Measurements from ENCODE around the gene IGHMBP2.

Gene IGHMBP2

GRCh38 chr11:68950762-68951161 lies 47.1 kb downstream of the IGHMBP2 start:
- TF ChIP-seq, protein P1, sequence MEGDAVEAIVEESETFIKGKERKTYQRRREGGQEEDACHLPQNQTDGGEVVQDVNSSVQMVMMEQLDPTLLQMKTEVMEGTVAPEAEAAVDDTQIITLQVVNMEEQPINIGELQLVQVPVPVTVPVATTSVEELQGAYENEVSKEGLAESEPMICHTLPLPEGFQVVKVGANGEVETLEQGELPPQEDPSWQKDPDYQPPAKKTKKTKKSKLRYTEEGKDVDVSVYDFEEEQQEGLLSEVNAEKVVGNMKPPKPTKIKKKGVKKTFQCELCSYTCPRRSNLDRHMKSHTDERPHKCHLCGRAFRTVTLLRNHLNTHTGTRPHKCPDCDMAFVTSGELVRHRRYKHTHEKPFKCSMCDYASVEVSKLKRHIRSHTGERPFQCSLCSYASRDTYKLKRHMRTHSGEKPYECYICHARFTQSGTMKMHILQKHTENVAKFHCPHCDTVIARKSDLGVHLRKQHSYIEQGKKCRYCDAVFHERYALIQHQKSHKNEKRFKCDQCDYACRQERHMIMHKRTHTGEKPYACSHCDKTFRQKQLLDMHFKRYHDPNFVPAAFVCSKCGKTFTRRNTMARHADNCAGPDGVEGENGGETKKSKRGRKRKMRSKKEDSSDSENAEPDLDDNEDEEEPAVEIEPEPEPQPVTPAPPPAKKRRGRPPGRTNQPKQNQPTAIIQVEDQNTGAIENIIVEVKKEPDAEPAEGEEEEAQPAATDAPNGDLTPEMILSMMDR (IDR thresholded peaks at IDR 0.05; ENCODE audit: low read depth, low read length) = no peak
- H3K4me3 ChIP-seq (ENCODE audit: low read depth, low read length) = no peak overlapping the region
- in situ Hi-C loops (cut with HindIII; ENCODE audit: low sequenced_read_pairs) = no loop called here
- DNase-seq (ENCODE audit: low read depth, low spot score) = no peak

- in situ Hi-C loops (cut with HindIII; ENCODE audit: low sequenced_read_pairs) = no loop called here
- no peak overlapping the region for H3K4me3 ChIP-seq (ENCODE audit: low read depth, low read length)
- DNase-seq (ENCODE audit: low read depth, low spot score) = peak; percentile 19
- TF ChIP-seq, protein P1 (IDR thresholded peaks at IDR 0.05; ENCODE audit: low read depth, low read length) = no peak
Measured at GRCh38 chr11:68954836-68955606, 51.3 kb downstream of the IGHMBP2 start.

- H3K4me3 ChIP-seq (ENCODE audit: low read depth, low read length) = no peak overlapping the region
- TF ChIP-seq, protein P1 (IDR thresholded peaks at IDR 0.05; ENCODE audit: low read depth, low read length) = no peak
- DNase-seq (ENCODE audit: low read depth, low spot score) = no peak
- in situ Hi-C loops (cut with HindIII; ENCODE audit: low sequenced_read_pairs) = no loop called here
Measured at GRCh38 chr11:68955607-68955958, 51.9 kb downstream of the IGHMBP2 start.

- in situ Hi-C loops (cut with HindIII; ENCODE audit: low sequenced_read_pairs) = no loop called here
- DNase-seq (ENCODE audit: low read depth, low spot score) = no peak
- H3K4me3 ChIP-seq (ENCODE audit: low read depth, low read length) = no peak overlapping the region
- TF ChIP-seq, protein P1 (IDR thresholded peaks at IDR 0.05; ENCODE audit: low read depth, low read length) = peak; percentile 43
Measured at GRCh38 chr11:68956142-68956541, 52.5 kb downstream of the IGHMBP2 start.

GRCh38 chr11:68956547-68957254 lies 53.0 kb downstream of the IGHMBP2 start:
- in situ Hi-C loops (cut with HindIII; ENCODE audit: low sequenced_read_pairs) = no loop called here
- TF ChIP-seq, protein P1 (IDR thresholded peaks at IDR 0.05; ENCODE audit: low read depth, low read length) = no peak
- DNase-seq (ENCODE audit: low read depth, low spot score) = no peak
- no peak overlapping the region for H3K4me3 ChIP-seq (ENCODE audit: low read depth, low read length)

DNA sequence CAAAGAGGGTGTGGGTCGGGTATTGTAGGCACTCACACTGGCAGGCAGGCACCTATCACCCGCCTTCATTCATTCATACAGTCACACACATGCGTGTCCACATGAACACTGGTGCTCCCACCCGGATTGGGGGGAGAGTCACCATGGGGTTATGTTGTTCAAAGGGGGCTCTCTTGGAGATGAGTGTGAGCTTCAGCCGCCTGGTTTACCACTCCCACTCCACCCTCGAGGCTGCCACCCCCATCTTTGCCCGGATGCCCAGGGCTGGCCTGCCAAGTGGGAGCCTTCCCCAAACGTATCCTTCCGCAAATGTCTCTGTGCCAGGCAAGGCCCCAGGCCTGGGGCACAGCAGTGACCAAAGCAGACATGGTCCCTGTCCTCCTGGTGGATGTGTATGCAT lies 54.5 kb downstream of the IGHMBP2 start:
- TF ChIP-seq, protein P1 (IDR thresholded peaks at IDR 0.05; ENCODE audit: low read depth, low read length) = no peak
- no peak for DNase-seq (ENCODE audit: low read depth, low spot score)
- in situ Hi-C loops (cut with HindIII; ENCODE audit: low sequenced_read_pairs) = no loop called here
- H3K4me3 ChIP-seq (ENCODE audit: low read depth, low read length) = no peak overlapping the region

Data from astrocyte of the spinal cord (primary cell).